ENCODE results near the gene PPP2R3B. TPM values are rescaled to one million over a fixed set of nuclear protein-coding genes. Genes with fewer than 3 reads are reported as not detected.

The PPP2R3B gene
- total RNA-seq, 1 donor from 2014 or later: 30.3 TPM

DNA sequence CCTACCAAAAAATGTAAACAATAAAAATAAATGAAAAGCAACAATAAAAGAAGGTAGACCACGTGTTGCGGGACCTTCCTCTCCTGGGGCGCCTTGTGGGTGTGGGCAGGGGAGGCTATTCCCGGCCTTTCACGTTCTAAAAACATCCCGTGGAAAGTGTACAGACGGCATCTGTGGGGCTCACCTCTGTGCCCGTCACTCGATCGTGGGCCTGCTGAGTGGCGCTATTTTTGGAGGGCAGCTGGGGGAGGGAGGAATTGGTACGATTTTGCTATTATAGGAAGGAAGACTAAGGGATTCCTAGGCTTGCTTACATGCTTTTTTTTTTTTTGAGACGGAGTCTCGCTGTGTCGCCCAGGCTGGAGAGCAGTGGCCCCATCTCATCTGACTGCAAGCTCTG is 13.6 kb upstream of the PPP2R3B start:
- H3K4me1 Mint-ChIP-seq: peaks cover 6% of the 10 kb centered on the region
- DNase-seq (ENCODE audit: low spot score): no peak

DNA sequence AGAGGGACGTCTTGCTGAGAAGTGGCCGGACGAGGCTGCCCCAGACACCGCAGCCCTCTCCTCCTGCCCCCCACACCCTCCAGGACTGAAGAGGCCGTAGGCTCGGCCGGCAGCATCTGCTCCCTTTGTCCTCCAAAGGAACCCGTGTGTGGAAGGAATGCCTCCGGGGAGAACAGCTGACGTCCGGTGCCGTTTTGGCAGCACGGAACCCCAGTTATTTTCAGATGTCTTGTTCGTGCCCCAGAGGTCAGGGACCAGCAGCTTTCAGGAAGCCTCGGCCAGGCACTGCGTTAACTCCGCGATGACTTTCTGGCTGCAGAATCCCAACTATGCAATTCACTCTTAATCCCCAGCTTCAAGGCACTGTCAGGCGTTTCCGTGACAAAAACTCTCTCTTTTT is 10.9 kb upstream of the PPP2R3B start:
- H3K9me3 ChIP-seq (ENCODE audit: low read depth): no peaks in the 10 kb centered on the region
- H3K4me2 ChIP-seq: peak overlapping the region; percentile 72
- H3K27ac ChIP-seq: peak overlapping the region; percentile 87

More for the DNA sequence above, 13.6 kb upstream of the PPP2R3B start:
- Histone ChIP-seq H3K9ac (no peak overlapping the region), H3K4me1 (peaks cover 5% of the 10 kb centered on the region), H3K27me3 (no peaks in the 10 kb centered on the region), H4K20me1 (ENCODE audit: low read depth) (no peaks in the 10 kb centered on the region), H3K9me3 (ENCODE audit: low read depth) (no peaks in the 10 kb centered on the region), H3K4me2 (no peak overlapping the region), H3K36me3 (no peaks in the 10 kb centered on the region), H3K4me3 (no peak overlapping the region), H3K79me2 (ENCODE audit: low read depth) (no peaks in the 10 kb centered on the region), H3K27ac (no peak overlapping the region), H2AFZ (replicated peaks) (no peak overlapping the region), H3F3A (ENCODE audit: low read depth) (peaks cover 7% of the 10 kb centered on the region)
- Mint-ChIP-seq H3K36me3 (no peaks in the 10 kb centered on the region), H3K27me3 (ENCODE audit: insufficient read depth, low read depth) (peaks cover 7% of the 10 kb centered on the region), H3K27ac (no peak overlapping the region), H3K9me3 (peaks cover 5% of the 10 kb centered on the region), H3K4me3 (no peak overlapping the region)
- TF ChIP-seq EZH2phosphoT487 (IDR thresholded peaks at IDR 0.05) (no peak), EZH2 (IDR thresholded peaks at IDR 0.05) (no peak)
- TF ChIP-seq, protein P1, sequence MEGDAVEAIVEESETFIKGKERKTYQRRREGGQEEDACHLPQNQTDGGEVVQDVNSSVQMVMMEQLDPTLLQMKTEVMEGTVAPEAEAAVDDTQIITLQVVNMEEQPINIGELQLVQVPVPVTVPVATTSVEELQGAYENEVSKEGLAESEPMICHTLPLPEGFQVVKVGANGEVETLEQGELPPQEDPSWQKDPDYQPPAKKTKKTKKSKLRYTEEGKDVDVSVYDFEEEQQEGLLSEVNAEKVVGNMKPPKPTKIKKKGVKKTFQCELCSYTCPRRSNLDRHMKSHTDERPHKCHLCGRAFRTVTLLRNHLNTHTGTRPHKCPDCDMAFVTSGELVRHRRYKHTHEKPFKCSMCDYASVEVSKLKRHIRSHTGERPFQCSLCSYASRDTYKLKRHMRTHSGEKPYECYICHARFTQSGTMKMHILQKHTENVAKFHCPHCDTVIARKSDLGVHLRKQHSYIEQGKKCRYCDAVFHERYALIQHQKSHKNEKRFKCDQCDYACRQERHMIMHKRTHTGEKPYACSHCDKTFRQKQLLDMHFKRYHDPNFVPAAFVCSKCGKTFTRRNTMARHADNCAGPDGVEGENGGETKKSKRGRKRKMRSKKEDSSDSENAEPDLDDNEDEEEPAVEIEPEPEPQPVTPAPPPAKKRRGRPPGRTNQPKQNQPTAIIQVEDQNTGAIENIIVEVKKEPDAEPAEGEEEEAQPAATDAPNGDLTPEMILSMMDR (IDR thresholded peaks at IDR 0.05): no peak

DNA sequence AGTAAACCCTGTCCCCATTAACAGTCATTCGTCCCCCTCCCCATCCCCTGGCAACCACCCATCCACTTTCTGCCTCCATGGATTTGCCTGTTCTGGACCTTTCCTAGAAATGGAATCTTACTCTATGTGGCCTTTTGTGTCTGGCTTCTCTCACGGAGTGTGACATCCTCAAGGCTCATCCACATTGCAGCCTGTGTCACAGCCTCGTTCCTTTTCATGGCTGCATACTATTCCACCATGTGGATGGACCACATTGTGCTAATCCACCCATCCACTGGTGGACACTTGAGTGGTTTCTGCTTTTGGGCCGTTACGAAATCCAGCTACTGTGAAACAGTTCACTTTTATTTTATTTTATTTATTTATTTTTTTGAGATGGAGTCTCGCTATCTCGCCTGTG is 8.1 kb upstream of the PPP2R3B start:
- Histone ChIP-seq H3K9me3 (ENCODE audit: low read depth) (no peaks in the 10 kb centered on the region), H3K27ac (no peak overlapping the region), H3F3A (ENCODE audit: low read depth) (peaks cover 7% of the 10 kb centered on the region), H4K20me1 (ENCODE audit: low read depth) (no peaks in the 10 kb centered on the region), H2AFZ (replicated peaks) (no peak overlapping the region), H3K9ac (no peak overlapping the region), H3K36me3 (no peaks in the 10 kb centered on the region), H3K4me1 (peaks cover 5% of the 10 kb centered on the region), H3K79me2 (ENCODE audit: low read depth) (no peaks in the 10 kb centered on the region), H3K4me2 (no peak overlapping the region), H3K27me3 (no peaks in the 10 kb centered on the region), H3K4me3 (no peak overlapping the region)
- peaks cover 6% of the 10 kb centered on the region for H3K4me1 Mint-ChIP-seq
- TF ChIP-seq, protein P1 (IDR thresholded peaks at IDR 0.05): no peak
- TF ChIP-seq EZH2 (IDR thresholded peaks at IDR 0.05): no peak
- TF ChIP-seq EZH2phosphoT487 (IDR thresholded peaks at IDR 0.05): no peak
- DNase-seq (ENCODE audit: low spot score): no peak
- H3K9me3 Mint-ChIP-seq: peaks cover 3% of the 10 kb centered on the region
- no peak overlapping the region for H3K27ac Mint-ChIP-seq
- H3K27me3 Mint-ChIP-seq (ENCODE audit: insufficient read depth, low read depth): peaks cover 5% of the 10 kb centered on the region
- H3K4me3 Mint-ChIP-seq: no peak overlapping the region
- H3K36me3 Mint-ChIP-seq: no peaks in the 10 kb centered on the region

More for the DNA sequence above, 10.9 kb upstream of the PPP2R3B start:
- DNase-seq (ENCODE audit: low spot score): peak; percentile 83
- peaks cover 7% of the 10 kb centered on the region for H3F3A ChIP-seq (ENCODE audit: low read depth)
- H3K4me1 ChIP-seq: peaks cover 5% of the 10 kb centered on the region
- H3K4me3 ChIP-seq: peak overlapping the region; percentile 17
- TF ChIP-seq, protein P1 (IDR thresholded peaks at IDR 0.05): no peak
- TF ChIP-seq EZH2phosphoT487 (IDR thresholded peaks at IDR 0.05) (no peak), EZH2 (IDR thresholded peaks at IDR 0.05) (no peak)
- peak overlapping the region; percentile 91 for H3K27ac Mint-ChIP-seq
- H3K36me3 ChIP-seq: no peaks in the 10 kb centered on the region
- H3K79me2 ChIP-seq (ENCODE audit: low read depth): no peaks in the 10 kb centered on the region
- H3K36me3 Mint-ChIP-seq: no peaks in the 10 kb centered on the region
- H3K4me3 Mint-ChIP-seq: peak overlapping the region; percentile 58
- peaks cover 5% of the 10 kb centered on the region for H3K27me3 Mint-ChIP-seq (ENCODE audit: insufficient read depth, low read depth)
- no peaks in the 10 kb centered on the region for H4K20me1 ChIP-seq (ENCODE audit: low read depth)
- H3K9ac ChIP-seq: no peak overlapping the region
- peak overlapping the region; percentile 85 for H2AFZ ChIP-seq (replicated peaks)
- no peaks in the 10 kb centered on the region for H3K27me3 ChIP-seq
- H3K9me3 Mint-ChIP-seq: peaks cover 5% of the 10 kb centered on the region
- peaks cover 6% of the 10 kb centered on the region for H3K4me1 Mint-ChIP-seq
